H1 (cell line): ENCODE data around the gene IRF8. TPM values are rescaled to one million over a fixed set of nuclear protein-coding genes. Genes with fewer than 3 reads are reported as not detected.

Source experiments
- CBX5 ChIP-seq: fragments of 300-800, 300-1000 bp; sonication (generic); IDR thresholded peaks from 2 replicates; pipeline ENCODE4 v1.7.1; 2016; ENCODE audit warnings: antibody characterized with exemption, low read length, low read depth
- CREB1 ChIP-seq: IDR thresholded peaks from 2 replicates; pipeline ENCODE4 v1.6.1; 2012; ENCODE audit warnings: inconsistent platforms
- CTCF ChIP-seq, 3 experiments: IDR thresholded peaks; 1 replicate in 2 of 3; 2 replicates in 1 of 3; pipeline versions ENCODE4 v1.5.1 to v1.6.1; 2011; ENCODE audit warnings: low read length in 3 of 3, mild to moderate bottlenecking in 3 of 3, inconsistent platforms in 2 of 3, low read depth in 1 of 3, moderate library complexity in 1 of 3; ENCODE audit not compliant: insufficient read depth in 1 of 3; ENCODE audit errors: control extremely low read depth in 1 of 3
- KDM1A ChIP-seq: fragments of 200-600, 300-600 bp; sonication (generic); IDR thresholded peaks from 2 replicates; pipeline ENCODE4 v1.7.1; 2016; ENCODE audit warnings: mild to moderate bottlenecking, low read length, borderline replicate concordance
- polyA plus RNA-seq, 7 experiments: library from polyadenylated mRNA; depleted of rRNA in 3 of 7; stranded (reverse) in 5 of 7; unstranded in 2 of 7; fragments of >200 nt in 5 of 7; fragments of 200-250 nt in 2 of 7; gene quantifications; 1 replicate in 5 of 7; 2 replicates in 1 of 7; 4 replicates in 1 of 7; pipeline versions ENCODE4 v1.2.1 to v1.2.3, GENCODE V29; 2011 to 2013; ENCODE audit warnings: missing spikeins in 2 of 7, mixed read lengths in 2 of 7
- total RNA-seq: library from RNA; stranded (reverse); fragmentation: NEBNext Ultra II Directional; extraction: Animal tissue kit (Norgen Biotek cat#: 25700); gene quantifications from 2 replicates; pipeline ENCODE4 v1.2.1, GENCODE V29; 2021

The IRF8 gene
- total and polyA plus RNA-seq, 2 of the 8 experiments (the other 6 are each of a cell fraction or from before 2014, with no cell fraction given), result 0.35 to 2.0 TPM

- TF ChIP-seq KDM1A, result no peak
- TF ChIP-seq CTCF (IDR thresholded peaks at IDR 0.05; ENCODE audit: control extremely low read depth in 1 of 3, insufficient read depth in 1 of 3, low read depth in 1 of 3, low read length in 3 of 3), result no peak
- TF ChIP-seq CBX5, result no peak
- no peak for TF ChIP-seq CREB1
- TF ChIP-seq, all 59 proteins: peak for 0
Observed at GRCh38 chr16:85911251-85911930, 12.4 kb downstream of the IRF8 start (continued).
